Fibroblast of lung (primary cell): ENCODE measurements around the gene NELFB. TPM values are rescaled to one million over a fixed set of nuclear protein-coding genes. Genes with fewer than 3 reads are reported as not detected.

ENCODE experiments used
- DNase-seq, 2 donors: peaks; one replicate each; pipeline versions ENCODE4 v3.0.0 to v3.0.0-alpha.2; 2010; ENCODE audit warnings: low read depth in 2 of 2
- H2AFZ ChIP-seq: 2 replicates; pipeline ENCODE4 v1.5.1; 2012; ENCODE audit warnings: low read length, control low read depth, inconsistent platforms
- H3K27ac ChIP-seq: 2 replicates; pipeline ENCODE4 v1.5.1; 2011; ENCODE audit warnings: low read length, control low read depth; ENCODE audit not compliant: insufficient read depth
- H3K27me3 ChIP-seq: 2 replicates; pipeline ENCODE4 v1.5.1; 2011; ENCODE audit warnings: mild to moderate bottlenecking, low read length; ENCODE audit not compliant: control insufficient read depth, insufficient read depth
- H3K36me3 ChIP-seq: 2 replicates; pipeline ENCODE4 v1.5.1; 2011; ENCODE audit warnings: low read length; ENCODE audit not compliant: control insufficient read depth, insufficient read depth
- H3K4me1 ChIP-seq: 2 replicates; pipeline ENCODE4 v1.5.1; 2011; ENCODE audit warnings: low read length; ENCODE audit not compliant: control insufficient read depth, insufficient read depth; ENCODE audit errors: extremely low read depth
- H3K4me2 ChIP-seq: 2 replicates; pipeline ENCODE4 v1.5.1; 2011; ENCODE audit warnings: low read length, control low read depth; ENCODE audit not compliant: insufficient read depth; ENCODE audit errors: extremely low read depth
- H3K4me3 ChIP-seq, 4 experiments: fragments of 200-600 bp in 1 of 4; sonication (generic) in 1 of 4; replicated peaks in 1 of 4; 2 replicates each; pipeline ENCODE4 v1.5.1; 2011 to 2016; ENCODE audit warnings: low read length in 4 of 4, low read depth in 3 of 4, mild to moderate bottlenecking in 3 of 4, control low read depth in 2 of 4, inconsistent platforms in 1 of 4, mixed read lengths in 1 of 4; ENCODE audit not compliant: insufficient read depth in 1 of 4; ENCODE audit errors: control extremely low read depth in 1 of 4
- H3K79me2 ChIP-seq: 2 replicates; pipeline ENCODE4 v1.5.1; 2012; ENCODE audit warnings: mild to moderate bottlenecking, low read length, inconsistent platforms; ENCODE audit not compliant: control insufficient read depth, insufficient read depth
- H3K9ac ChIP-seq: 2 replicates; pipeline ENCODE4 v1.5.1; 2011; ENCODE audit warnings: mild to moderate bottlenecking, low read length, control low read depth; ENCODE audit not compliant: insufficient read depth
- H3K9me3 ChIP-seq: 2 replicates; pipeline ENCODE4 v1.5.1; 2012; ENCODE audit warnings: low read depth, low read length; ENCODE audit not compliant: control insufficient read depth, insufficient read depth
- H4K20me1 ChIP-seq: 2 replicates; pipeline ENCODE4 v1.5.1; 2011; ENCODE audit warnings: low read length; ENCODE audit not compliant: control insufficient read depth, insufficient read depth; ENCODE audit errors: extremely low read depth
- EZH2 ChIP-seq: IDR thresholded peaks from 2 replicates; pipeline ENCODE4 v1.5.1; 2012; ENCODE audit warnings: low read length, control low read depth, mild to moderate bottlenecking; ENCODE audit errors: missing control alignments
- polyA plus RNA-seq, 2 donors: library from polyadenylated mRNA; depleted of rRNA in 1 of 2; stranded (reverse) in 1 of 2; unstranded in 1 of 2; fragments of >200 nt; gene quantifications; 2 replicates each; pipeline ENCODE4 v1.2.1, GENCODE V29; 2011 to 2012; ENCODE audit warnings: missing spikeins in 1 of 2
- total RNA-seq: library from RNA; depleted of rRNA; stranded (reverse); fragments of >200 nt; gene quantifications from 2 replicates; pipeline ENCODE4 v1.2.1, GENCODE V29; 2014
- TF ChIP-seq, protein P1 (sequence below), 2 donors: IDR thresholded peaks in 1 of 2; conservative IDR thresholded peaks in 1 of 2; 1 replicate in 1 of 2; 2 replicates in 1 of 2; pipeline ENCODE4 v1.5.1; 2011 to 2012; ENCODE audit warnings: low read length in 2 of 2, control low read depth in 1 of 2, inconsistent platforms in 1 of 2, low read depth in 1 of 2, mild to moderate bottlenecking in 1 of 2

Gene NELFB
- total and polyA plus RNA-seq, 2 donors (not counting 1 experiment from before 2014, with no cell fraction given), result 23.5 to 50.0 TPM

DNA sequence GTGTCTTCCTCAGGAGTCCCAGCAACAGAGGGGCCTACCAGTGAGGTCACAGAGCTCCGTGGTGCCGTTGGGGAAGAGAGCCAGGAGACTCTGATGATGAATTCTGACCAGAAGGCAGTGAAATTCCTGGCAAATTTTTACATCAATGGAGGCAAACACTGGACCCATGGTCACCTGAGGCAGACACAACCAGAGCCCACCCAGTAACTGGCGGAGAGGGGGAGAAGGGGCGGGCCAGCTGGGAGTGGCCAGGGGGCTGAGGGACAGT, 4.0 kb upstream of the NELFB start, which contains the start of gene STPG3:
Gene STPG3, plus strand, starts transcription at position 93 of the 268 bp plus-strand sequence. Its CDS starts 1 bp downstream, at position 94.
- no peaks in the 10 kb centered on the region for H4K20me1 ChIP-seq
- H3K4me2 ChIP-seq, result no peak within 1 kb of the TSS
- H3K27ac ChIP-seq, result no peak within 1 kb of the TSS
- no peaks in the 10 kb centered on the region for H3K36me3 ChIP-seq
- peaks cover 2% of the 10 kb centered on the region for H3K4me1 ChIP-seq
- no peak for DNase-seq
- H3K9ac ChIP-seq, result no peak within 1 kb of the TSS
- TF ChIP-seq, protein P1, sequence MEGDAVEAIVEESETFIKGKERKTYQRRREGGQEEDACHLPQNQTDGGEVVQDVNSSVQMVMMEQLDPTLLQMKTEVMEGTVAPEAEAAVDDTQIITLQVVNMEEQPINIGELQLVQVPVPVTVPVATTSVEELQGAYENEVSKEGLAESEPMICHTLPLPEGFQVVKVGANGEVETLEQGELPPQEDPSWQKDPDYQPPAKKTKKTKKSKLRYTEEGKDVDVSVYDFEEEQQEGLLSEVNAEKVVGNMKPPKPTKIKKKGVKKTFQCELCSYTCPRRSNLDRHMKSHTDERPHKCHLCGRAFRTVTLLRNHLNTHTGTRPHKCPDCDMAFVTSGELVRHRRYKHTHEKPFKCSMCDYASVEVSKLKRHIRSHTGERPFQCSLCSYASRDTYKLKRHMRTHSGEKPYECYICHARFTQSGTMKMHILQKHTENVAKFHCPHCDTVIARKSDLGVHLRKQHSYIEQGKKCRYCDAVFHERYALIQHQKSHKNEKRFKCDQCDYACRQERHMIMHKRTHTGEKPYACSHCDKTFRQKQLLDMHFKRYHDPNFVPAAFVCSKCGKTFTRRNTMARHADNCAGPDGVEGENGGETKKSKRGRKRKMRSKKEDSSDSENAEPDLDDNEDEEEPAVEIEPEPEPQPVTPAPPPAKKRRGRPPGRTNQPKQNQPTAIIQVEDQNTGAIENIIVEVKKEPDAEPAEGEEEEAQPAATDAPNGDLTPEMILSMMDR (conservative IDR thresholded peaks at IDR 0.05 in 1 of 2, IDR thresholded peaks at IDR 0.05 in 1 of 2; ENCODE audit: low read depth in 1 of 2, low read length in 2 of 2), result no peak
- TF ChIP-seq EZH2, result no peak
- H3K79me2 ChIP-seq, result peaks cover 8% of the 10 kb centered on the region
- no peaks in the 10 kb centered on the region for H3K9me3 ChIP-seq
- no peaks in the 10 kb centered on the region for H3K27me3 ChIP-seq
- H3K4me3 ChIP-seq, result no peak within 1 kb of the TSS
- no peak within 1 kb of the TSS for H2AFZ ChIP-seq

GRCh38 chr9:137251490-137252268, 3.4 kb upstream of the NELFB start:
- H2AFZ ChIP-seq, result no peak overlapping the region
- H3K79me2 ChIP-seq, result peaks cover 14% of the 10 kb centered on the region
- no peak overlapping the region for H3K9ac ChIP-seq
- no peak overlapping the region for H3K4me3 ChIP-seq
- no peak overlapping the region for H3K27ac ChIP-seq
- TF ChIP-seq, protein P1 (conservative IDR thresholded peaks at IDR 0.05 in 1 of 2, IDR thresholded peaks at IDR 0.05 in 1 of 2; ENCODE audit: low read depth in 1 of 2, low read length in 2 of 2), result no peak
- TF ChIP-seq EZH2, result no peak
- H4K20me1 ChIP-seq, result no peaks in the 10 kb centered on the region
- no peak for DNase-seq
- H3K36me3 ChIP-seq, result peaks cover 4% of the 10 kb centered on the region
- peaks cover 7% of the 10 kb centered on the region for H3K4me1 ChIP-seq
- no peaks in the 10 kb centered on the region for H3K9me3 ChIP-seq
- no peak overlapping the region for H3K4me2 ChIP-seq
- H3K27me3 ChIP-seq, result no peaks in the 10 kb centered on the region

DNA sequence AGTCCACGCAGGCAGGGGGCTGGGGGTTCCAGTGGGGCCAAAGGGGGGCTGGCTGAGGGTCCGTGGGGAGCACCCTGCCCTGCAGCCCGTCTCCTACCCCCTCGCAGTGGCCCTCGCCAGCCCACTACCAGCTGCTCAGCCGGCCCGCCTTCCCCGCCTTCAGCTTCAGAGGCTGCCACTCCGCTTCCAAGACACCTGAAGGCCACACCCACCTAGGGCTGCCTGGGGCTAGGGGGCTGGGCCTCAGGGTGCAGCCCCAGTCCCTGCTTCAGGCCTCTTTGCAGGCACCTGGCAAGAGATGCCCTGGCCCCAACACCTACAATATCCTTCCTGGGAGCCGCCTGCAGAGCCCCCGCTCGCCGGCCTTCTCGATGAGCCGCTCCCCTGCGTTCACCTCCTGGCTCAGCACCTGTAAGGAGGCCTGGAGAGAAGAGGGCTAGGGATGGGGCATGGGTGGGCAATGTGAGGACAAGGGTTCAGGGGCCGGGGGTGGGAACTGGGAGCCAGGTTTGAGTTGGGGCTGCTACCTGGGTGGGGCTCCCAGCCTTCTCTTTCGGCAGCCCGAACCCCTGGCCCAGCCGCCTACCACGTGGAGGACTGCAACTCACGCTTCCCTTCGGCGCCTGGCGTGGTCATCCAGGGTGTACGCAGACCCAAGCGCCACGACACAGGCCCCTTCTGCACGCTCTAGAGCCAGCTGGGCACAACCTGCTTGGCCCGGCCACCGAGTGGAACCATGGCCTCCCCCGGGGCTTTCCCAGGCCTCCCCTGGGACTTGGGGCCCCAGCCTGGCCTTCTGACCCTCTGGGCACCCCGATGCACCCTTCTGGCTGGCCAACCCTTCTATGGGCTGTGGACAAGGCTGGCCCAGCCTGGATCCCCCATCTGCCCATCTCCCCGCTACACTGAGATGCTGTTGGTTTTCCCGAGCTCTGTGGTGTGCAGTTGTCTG, 2.3 kb upstream of the NELFB start:
- no peaks in the 10 kb centered on the region for H3K9me3 ChIP-seq
- peaks cover 7% of the 10 kb centered on the region for H3K36me3 ChIP-seq
- H3K27me3 ChIP-seq, result no peaks in the 10 kb centered on the region
- peaks cover 17% of the 10 kb centered on the region for H3K79me2 ChIP-seq
- H3K9ac ChIP-seq, result no peak overlapping the region
- TF ChIP-seq, protein P1 (conservative IDR thresholded peaks at IDR 0.05 in 1 of 2, IDR thresholded peaks at IDR 0.05 in 1 of 2; ENCODE audit: low read depth in 1 of 2, low read length in 2 of 2), result no peak
- no peak for DNase-seq
- peaks cover 10% of the 10 kb centered on the region for H3K4me1 ChIP-seq
- H3K4me2 ChIP-seq, result no peak overlapping the region
- H3K27ac ChIP-seq, result no peak overlapping the region
- H3K4me3 ChIP-seq, result no peak overlapping the region
- H4K20me1 ChIP-seq, result no peaks in the 10 kb centered on the region
- no peak overlapping the region for H2AFZ ChIP-seq
